Measurements from ENCODE around the gene PPP4R2. TPM values are rescaled to one million over a fixed set of nuclear protein-coding genes. Genes with fewer than 3 reads are reported as not detected.

PPP4R2 gene
- total RNA-seq, 6 donors from 2014 or later, result 24.3 to 88.0 (median 54.8) TPM

GRCh38 chr3:73074781-73075180, 78.2 kb downstream of the PPP4R2 start:
- H3K27ac ChIP-seq, result no peak overlapping the region
- no peaks in the 10 kb centered on the region for H3K36me3 ChIP-seq
- H3K4me1 ChIP-seq, result no peaks in the 10 kb centered on the region
- no peak overlapping the region for H3K4me3 ChIP-seq
- ATAC-seq (ENCODE audit: low FRiP score in 2 of 2) (no peak), DNase-seq (no peak)
- no peaks in the 10 kb centered on the region for H3K9me3 ChIP-seq
- H3K27me3 ChIP-seq, result no peaks in the 10 kb centered on the region
- WGBS, 2 donors, result 87 to 90% methylated on average over 8 of the region's 8 CpGs
- TF ChIP-seq EP300 (IDR thresholded peaks at IDR 0.05) (no peak), POLR2AphosphoS5 (IDR thresholded peaks at IDR 0.05) (no peak), POLR2A (IDR thresholded peaks at IDR 0.05) (no peak), CTCF (IDR thresholded peaks at IDR 0.05) (no peak)

GRCh38 chr3:73080216-73080966, 83.8 kb downstream of the PPP4R2 start:
- no peak for DNase-seq
- ATAC-seq (ENCODE audit: low FRiP score in 2 of 2), result no peak
- H3K4me3 ChIP-seq, result no peak overlapping the region
- H3K27me3 ChIP-seq, result no peaks in the 10 kb centered on the region
- H3K36me3 ChIP-seq, result no peaks in the 10 kb centered on the region
- no peaks in the 10 kb centered on the region for H3K4me1 ChIP-seq
- TF ChIP-seq POLR2AphosphoS5 (IDR thresholded peaks at IDR 0.05), result no peak
- no peak for TF ChIP-seq EP300 (IDR thresholded peaks at IDR 0.05)
- no peak for TF ChIP-seq POLR2A (IDR thresholded peaks at IDR 0.05)
- TF ChIP-seq CTCF (IDR thresholded peaks at IDR 0.05), result no peak
- whole genome bisulfite sequencing, 2 donors, result 80 to 82% methylated on average over 16 to 17 of the region's 17 CpGs
- no peaks in the 10 kb centered on the region for H3K9me3 ChIP-seq
- no peak overlapping the region for H3K27ac ChIP-seq

- WGBS, 2 donors, result 89 to 94% methylated on average over 6 to 8 of the region's 8 CpGs
- no peaks in the 10 kb centered on the region for H3K9me3 ChIP-seq
Measured at GRCh38 chr3:73081140-73081539, 84.5 kb downstream of the PPP4R2 start.

GRCh38 chr3:73084170-73084569, 87.6 kb downstream of the PPP4R2 start:
- WGBS, 2 donors, result 85 to 91% methylated on average over 2 of the region's 2 CpGs

More at GRCh38 chr3:73081140-73081539, 84.5 kb downstream of the PPP4R2 start:
- no peak for ATAC-seq (ENCODE audit: low FRiP score in 2 of 2)
- TF ChIP-seq EP300 (IDR thresholded peaks at IDR 0.05), result no peak
- TF ChIP-seq POLR2AphosphoS5 (IDR thresholded peaks at IDR 0.05), result no peak
- TF ChIP-seq POLR2A (IDR thresholded peaks at IDR 0.05), result no peak
- no peak for TF ChIP-seq CTCF (IDR thresholded peaks at IDR 0.05)
- no peaks in the 10 kb centered on the region for H3K36me3 ChIP-seq
- no peak for DNase-seq
- no peaks in the 10 kb centered on the region for H3K27me3 ChIP-seq
- no peak overlapping the region for H3K4me3 ChIP-seq
- H3K4me1 ChIP-seq, result peaks cover 0 to 5% (median 0%) of the 10 kb centered on the region in 4 donors
- no peak overlapping the region for H3K27ac ChIP-seq

More at GRCh38 chr3:73084170-73084569, 87.6 kb downstream of the PPP4R2 start:
- H3K9me3 ChIP-seq, result no peaks in the 10 kb centered on the region
- H3K27ac ChIP-seq, result no peak overlapping the region
- H3K4me3 ChIP-seq, result no peak overlapping the region
- no peaks in the 10 kb centered on the region for H3K27me3 ChIP-seq
- no peak for TF ChIP-seq EP300 (IDR thresholded peaks at IDR 0.05)
- no peak for TF ChIP-seq POLR2A (IDR thresholded peaks at IDR 0.05)
- no peak for TF ChIP-seq POLR2AphosphoS5 (IDR thresholded peaks at IDR 0.05)
- no peak for TF ChIP-seq CTCF (IDR thresholded peaks at IDR 0.05)
- peaks cover 0 to 6% (median 0%) of the 10 kb centered on the region in 4 donors for H3K4me1 ChIP-seq
- no peaks in the 10 kb centered on the region for H3K36me3 ChIP-seq
- ATAC-seq (ENCODE audit: low FRiP score in 2 of 2) (no peak), DNase-seq (no peak)

Measured in upper lobe of left lung (tissue), 6 donors.